Naive thymus-derived CD4-positive, alpha-beta T cell (primary cell): Measurements from ENCODE around the gene DNAI4. TPM values are rescaled to one million over a fixed set of nuclear protein-coding genes. Genes with fewer than 3 reads are reported as not detected.

Source experiments
- ATAC-seq: fragments of 150-1000 bp; cut with Tn5 transposase; 2 replicates; pipeline ENCODE4 v1.10.0; 2021; ENCODE audit warnings: mild to moderate bottlenecking, moderate library complexity
- CTCF ChIA-PET: fragments of 350-600 bp; sonication (Branson Sonifier 250); formaldehyde crosslinking; loops from one replicate; lab custom pipeline; 2021; ENCODE audit warnings: antibody characterized with exemption; lab: Charles Lee
- POLR2A ChIA-PET: fragments of 350-600 bp; sonication (Branson Sonifier 250); formaldehyde crosslinking; loops from one replicate; lab custom pipeline; 2021; ENCODE audit warnings: antibody characterized with exemption, inconsistent platforms; lab: Charles Lee
- DNase-seq, 9 donors: peaks; one replicate each; pipeline versions ENCODE4 v3.0.0 to v3.0.0-alpha.2; 2020 to 2022; ENCODE audit warnings: mixed read lengths in 1 of 9
- H3K27ac ChIP-seq: one replicate; pipeline ENCODE4 v1.7.0; 2013; ENCODE audit warnings: mild to moderate bottlenecking, low read depth, low read length, moderate library complexity
- H3K27me3 ChIP-seq, 2 donors: one replicate each; pipeline ENCODE4 v1.7.0; 2013; ENCODE audit warnings: low read length in 2 of 2, mild to moderate bottlenecking in 2 of 2, moderate library complexity in 2 of 2; ENCODE audit not compliant: control insufficient read depth in 2 of 2, insufficient read depth in 2 of 2
- H3K36me3 ChIP-seq, 3 experiments: 1 replicate in 2 of 3; 2 replicates in 1 of 3; pipeline ENCODE4 v1.7.0; 2013; ENCODE audit warnings: low read length in 3 of 3, mild to moderate bottlenecking in 3 of 3, moderate library complexity in 1 of 3; ENCODE audit not compliant: insufficient read depth in 3 of 3, control insufficient read depth in 2 of 3
- H3K4me1 ChIP-seq, 2 donors: one replicate each; pipeline ENCODE4 v1.7.0; 2013; ENCODE audit warnings: low read length in 2 of 2, mild to moderate bottlenecking in 2 of 2, moderate library complexity in 1 of 2; ENCODE audit not compliant: control insufficient read depth in 2 of 2, insufficient read depth in 2 of 2
- H3K4me3 ChIP-seq: 2 replicates; pipeline ENCODE4 v1.7.0; 2013; ENCODE audit warnings: mild to moderate bottlenecking, low read length
- H3K9me3 ChIP-seq, 3 experiments: 1 replicate in 2 of 3; 2 replicates in 1 of 3; pipeline ENCODE4 v1.7.0; 2013; ENCODE audit warnings: low read length in 3 of 3; ENCODE audit not compliant: control insufficient read depth in 2 of 3
- H3K27ac Mint-ChIP-seq, 9 donors: one replicate each; pipeline ENCODE4 v1.8.0; 2020 to 2022; ENCODE audit warnings: mixed read lengths in 9 of 9, mild to moderate bottlenecking in 8 of 9, moderate library complexity in 5 of 9, inconsistent platforms in 2 of 9
- H3K27me3 Mint-ChIP-seq, 5 donors: one replicate each; pipeline ENCODE4 v1.8.0; 2021 to 2022; ENCODE audit warnings: mixed read lengths in 5 of 5, mild to moderate bottlenecking in 1 of 5
- H3K36me3 Mint-ChIP-seq, 5 donors: one replicate each; pipeline ENCODE4 v1.8.0; 2020 to 2022; ENCODE audit warnings: mixed read lengths in 5 of 5, mild to moderate bottlenecking in 3 of 5, inconsistent platforms in 1 of 5
- H3K4me1 Mint-ChIP-seq, 7 donors: one replicate each; pipeline ENCODE4 v1.8.0; 2020 to 2022; ENCODE audit warnings: mixed read lengths in 7 of 7, mild to moderate bottlenecking in 3 of 7, inconsistent platforms in 1 of 7
- H3K4me3 Mint-ChIP-seq, 10 donors: one replicate each; pipeline ENCODE4 v1.8.0; 2020 to 2022; ENCODE audit warnings: mild to moderate bottlenecking in 10 of 10, mixed read lengths in 10 of 10, moderate library complexity in 6 of 10, inconsistent platforms in 2 of 10
- H3K9me3 Mint-ChIP-seq, 11 donors: one replicate each; pipeline ENCODE4 v1.8.0; 2020 to 2022; ENCODE audit warnings: mixed read lengths in 11 of 11, mild to moderate bottlenecking in 4 of 11, inconsistent platforms in 1 of 11, moderate library complexity in 1 of 11
- intact Hi-C, 2 donors: fragments of 100-400 bp; cut with micrococcal nuclease; formaldehyde crosslinking; loops; one replicate each; pipeline ENCODE4 v1.15.1; 2023
- polyA plus RNA-seq, 2 donors: library from polyadenylated mRNA; unstranded; fragments of 300-500 nt; fragmentation: Illumina TruSeq; gene quantifications; one replicate each; pipeline ENCODE4 v1.2.3, GENCODE V29; 2021
- total RNA-seq, 6 experiments: library from RNA in 5 of 6; stranded (reverse) in 5 of 6; gene quantifications; 1 replicate in 5 of 6; 2 replicates in 1 of 6; pipeline ENCODE4 v1.2.3 and lab custom pipeline; 2021 to 2026

Gene DNAI4
- total and polyA plus RNA-seq, 7 experiments from 2014 or later, result 1.3 to 10.7 (median 2.3) TPM

DNA sequence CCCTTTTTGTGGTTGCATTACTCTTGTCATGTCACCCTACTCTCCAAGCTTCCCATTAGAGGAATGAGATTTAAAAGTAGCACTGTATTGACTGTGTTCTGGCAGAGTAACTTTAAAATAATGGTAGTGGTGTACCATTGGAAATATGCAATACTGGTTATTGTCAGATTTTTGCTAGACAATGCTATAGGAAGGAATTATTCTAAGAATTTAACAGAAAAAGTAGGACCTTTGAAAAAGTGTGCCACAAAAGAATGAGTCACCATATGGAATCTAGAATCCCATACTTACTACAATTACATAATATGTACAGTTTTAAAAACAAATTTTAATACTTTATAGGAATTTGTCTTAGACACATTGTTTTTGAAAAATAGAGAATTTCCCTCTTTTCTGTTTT is 14.0 kb upstream of the DNAI4 start:
- Mint-ChIP-seq H3K9me3 (no peaks in the 10 kb centered on the region), H3K4me1 (peaks cover 57 to 99% (median 89%) of the 10 kb centered on the region in 7 donors), H3K27me3 (no peaks in the 10 kb centered on the region), H3K36me3 (peaks cover 0 to 17% (median 9%) of the 10 kb centered on the region in 5 donors), H3K27ac (peak overlapping the region in 3 of 9 donors; percentile 16 to 80 (median 68)), H3K4me3 (peak overlapping the region in 7 of 10 donors; percentile 30 to 69 (median 45))
- no peak overlapping the region for H3K27ac ChIP-seq
- H3K27me3 ChIP-seq, result no peaks in the 10 kb centered on the region
- ChIA-PET POLR2A (interaction anchor here (0.5 to 1.4 kb wide), 3 partner anchors 14 to 247 kb away, joined by 3 to 7 read pairs (median 3); partner anchors contain the start of genes DNAI4 and MIER1), CTCF (interaction anchor here (0.7 kb wide), 1 partner anchor 10 kb away, joined by 3 read pairs; no protein-coding TSS in a partner anchor)
- intact Hi-C loops, result loop anchor here in 1 of 2 donors (1.0 kb wide), 2 partner anchors 8 to 9 kb away; no protein-coding TSS in a partner anchor
- ATAC-seq, result no peak
- H3K4me3 ChIP-seq, result no peak overlapping the region
- no peak for DNase-seq
- H3K4me1 ChIP-seq, result peaks cover 48 to 59% of the 10 kb centered on the region in 2 donors
- peaks cover 0 to 4% (median 0%) of the 10 kb centered on the region in 3 experiments for H3K36me3 ChIP-seq
- H3K9me3 ChIP-seq, result no peaks in the 10 kb centered on the region

DNA sequence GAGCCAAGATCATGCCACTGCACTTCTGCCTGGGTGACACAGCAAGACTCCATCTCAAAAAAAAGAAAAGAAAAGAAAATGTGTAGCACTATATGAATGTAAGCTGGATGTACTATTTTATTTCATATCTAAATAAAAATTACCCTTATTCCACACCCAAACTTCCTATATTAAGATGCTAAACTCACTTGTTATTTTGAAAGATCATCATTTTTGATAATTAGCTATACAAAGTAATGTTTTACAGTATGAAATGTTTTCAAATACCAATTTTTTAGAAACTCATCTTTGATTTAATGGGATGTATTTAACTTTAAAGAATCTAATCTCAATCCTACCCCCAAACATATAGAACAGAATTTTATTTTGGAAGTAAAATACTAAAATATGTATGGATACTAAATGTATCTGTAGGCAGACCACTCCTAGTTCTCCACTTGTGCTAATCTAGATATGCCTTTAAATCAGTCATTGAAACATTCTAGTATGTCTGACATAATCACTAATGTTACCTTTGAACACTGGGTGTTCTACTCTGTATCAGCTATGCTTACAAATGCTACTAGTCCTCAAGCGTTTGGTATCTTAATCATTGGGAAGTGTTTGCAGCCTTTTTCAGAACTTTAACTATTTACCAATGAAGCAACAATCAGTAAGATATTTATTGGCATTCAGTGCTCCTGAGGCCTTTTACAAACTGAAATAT is 13.0 kb upstream of the DNAI4 start:
- peak overlapping the region in 9 of 10 donors; percentile 12 to 65 (median 52) for H3K4me3 Mint-ChIP-seq
- Histone ChIP-seq H3K4me3 (no peak overlapping the region), H3K27me3 (no peaks in the 10 kb centered on the region), H3K4me1 (peaks cover 50 to 67% of the 10 kb centered on the region in 2 donors), H3K36me3 (peaks cover 0 to 4% (median 0%) of the 10 kb centered on the region in 3 experiments), H3K27ac (no peak overlapping the region), H3K9me3 (no peaks in the 10 kb centered on the region)
- H3K9me3 Mint-ChIP-seq, result no peaks in the 10 kb centered on the region
- peaks cover 0 to 16% (median 6%) of the 10 kb centered on the region in 5 donors for H3K36me3 Mint-ChIP-seq
- H3K27ac Mint-ChIP-seq, result peak overlapping the region in 4 of 9 donors; percentile 22 to 90 (median 41)
- no peaks in the 10 kb centered on the region for H3K27me3 Mint-ChIP-seq
- ATAC-seq, result no peak
- intact Hi-C loops, result loop anchor here in 1 of 2 donors (1.0 kb wide), 2 partner anchors 7 to 10 kb away; no protein-coding TSS in a partner anchor
- H3K4me1 Mint-ChIP-seq, result peaks cover 60 to 100% (median 90%) of the 10 kb centered on the region in 7 donors
- no peak for DNase-seq
- ChIA-PET POLR2A (interaction anchor here (0.5 to 0.9 kb wide), 4 partner anchors 55 to 590 kb away, joined by 3 read pairs; no protein-coding TSS in a partner anchor), CTCF (interaction anchor here (0.6 to 0.7 kb wide), 2 partner anchors 11 to 70 kb away, joined by 3 read pairs; no protein-coding TSS in a partner anchor)

DNA sequence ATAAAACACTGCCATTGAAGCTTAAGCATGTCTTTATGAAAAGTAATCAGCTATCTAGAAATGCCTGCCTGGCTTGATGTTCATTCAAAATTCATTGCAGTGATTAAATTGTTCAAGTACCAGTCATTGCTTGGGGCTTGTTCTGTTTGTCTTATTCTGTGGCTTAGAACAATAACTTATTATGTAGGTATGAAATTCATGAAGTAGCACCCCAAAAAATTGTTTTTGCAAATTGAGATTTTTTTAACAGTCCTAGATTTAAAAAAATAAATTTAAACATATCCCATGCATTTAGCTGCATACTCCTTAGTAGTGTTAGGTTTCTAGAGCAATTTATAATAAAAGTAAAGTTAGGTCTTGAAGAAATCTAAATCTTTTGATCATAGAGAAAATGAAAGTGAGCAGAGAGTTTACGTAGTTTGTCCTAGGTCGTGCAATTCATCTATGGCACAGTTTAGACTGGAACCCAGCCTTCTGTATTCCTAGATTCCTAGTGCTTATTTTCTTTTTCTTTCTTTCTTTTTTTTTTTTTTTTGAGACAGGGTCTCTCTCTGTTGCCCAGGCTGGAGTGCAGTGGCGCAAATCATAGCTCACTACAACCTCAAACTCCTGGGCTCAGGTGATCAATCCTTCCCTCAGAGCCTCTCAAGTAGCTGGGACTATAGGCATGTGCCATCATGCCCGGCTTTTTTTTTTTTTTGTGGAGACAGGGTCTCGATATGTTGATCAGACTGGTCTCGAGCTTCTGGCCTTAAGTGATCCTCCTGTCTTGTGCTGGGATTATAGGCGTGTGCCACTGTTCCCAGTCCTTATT is 9.4 kb upstream of the DNAI4 start:
- H3K4me3 Mint-ChIP-seq, result peak overlapping the region; percentile 58 to 92 (median 81)
- peaks cover 0 to 8% (median 0%) of the 10 kb centered on the region in 5 donors for H3K36me3 Mint-ChIP-seq
- H3K4me1 Mint-ChIP-seq, result peaks cover 55 to 89% (median 75%) of the 10 kb centered on the region in 7 donors
- H3K27me3 ChIP-seq, result no peaks in the 10 kb centered on the region
- peaks cover 0 to 6% (median 0%) of the 10 kb centered on the region in 3 experiments for H3K36me3 ChIP-seq
- CTCF ChIA-PET, result interaction anchor here (0.6 to 1.9 kb wide), 3 partner anchors 9 to 282 kb away, joined by 3 to 7 read pairs (median 3); partner anchors contain the start of genes DNAI4 and MIER1
- H3K9me3 ChIP-seq, result no peaks in the 10 kb centered on the region
- POLR2A ChIA-PET, result interaction anchor here (1.7 kb wide), 1 partner anchor 9 kb away, joined by 6 read pairs; the partner anchor contains the start of genes DNAI4 and MIER1
- H3K9me3 Mint-ChIP-seq, result no peaks in the 10 kb centered on the region
- peak in 5 of 9 donors; percentile 9 to 37 (median 29) for DNase-seq
- no peak for ATAC-seq
- peak overlapping the region; percentile 68 for H3K27ac ChIP-seq
- peak overlapping the region; percentile 4 to 91 (median 78) for H3K27ac Mint-ChIP-seq
- peaks cover 42 to 57% of the 10 kb centered on the region in 2 donors for H3K4me1 ChIP-seq
- peak overlapping the region; percentile 34 for H3K4me3 ChIP-seq
- intact Hi-C loops, result loop anchor here (1.0 to 5.0 kb wide), 5 partner anchors 8 to 1867 kb away; no protein-coding TSS in a partner anchor
- no peaks in the 10 kb centered on the region for H3K27me3 Mint-ChIP-seq

DNA sequence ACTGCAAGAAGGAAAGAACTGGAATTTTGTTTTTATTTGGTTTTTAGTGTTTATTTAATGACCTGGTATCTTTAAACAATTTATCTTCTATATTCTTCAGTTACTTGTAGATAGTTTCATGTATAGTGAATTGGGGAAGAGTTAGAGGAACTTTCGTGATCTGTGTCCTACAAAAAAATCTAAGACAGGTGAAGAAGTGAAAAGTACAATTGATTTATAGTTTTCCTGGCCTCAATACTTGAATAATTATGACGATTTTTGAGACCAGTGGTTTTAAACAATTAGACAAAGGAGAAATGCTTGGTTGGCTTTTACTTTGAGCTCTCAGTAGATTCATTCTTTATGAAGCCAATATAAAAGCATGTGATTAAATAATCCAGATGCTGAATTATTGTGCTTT is 7.6 kb upstream of the DNAI4 start:
- H3K27ac ChIP-seq, result peak overlapping the region; percentile 68
- ATAC-seq (no peak), DNase-seq (no peak)
- H3K4me1 Mint-ChIP-seq, result peaks cover 49 to 88% (median 71%) of the 10 kb centered on the region in 7 donors
- H3K27me3 Mint-ChIP-seq, result no peaks in the 10 kb centered on the region
- no peaks in the 10 kb centered on the region for H3K27me3 ChIP-seq
- H3K27ac Mint-ChIP-seq, result peak overlapping the region; percentile 31 to 91 (median 78)
- no peaks in the 10 kb centered on the region for H3K9me3 Mint-ChIP-seq
- peak overlapping the region; percentile 60 to 92 (median 84) for H3K4me3 Mint-ChIP-seq
- intact Hi-C loops, result loop anchor here (5.0 kb wide), 4 partner anchors 215 to 1865 kb away; no protein-coding TSS in a partner anchor
- ChIA-PET CTCF (interaction anchor here (3.4 kb wide), 1 partner anchor 217 kb away, joined by 10 read pairs; no protein-coding TSS in a partner anchor), POLR2A (interaction anchor here (0.5 to 1.5 kb wide), 6 partner anchors 9 to 143 kb away, joined by 3 to 4 read pairs (median 3); no protein-coding TSS in a partner anchor)
- H3K4me1 ChIP-seq, result peaks cover 44 to 49% of the 10 kb centered on the region in 2 donors
- peak overlapping the region; percentile 25 for H3K4me3 ChIP-seq
- peaks cover 0 to 6% (median 0%) of the 10 kb centered on the region in 5 donors for H3K36me3 Mint-ChIP-seq
- peaks cover 0 to 6% (median 0%) of the 10 kb centered on the region in 3 experiments for H3K36me3 ChIP-seq
- H3K9me3 ChIP-seq, result no peaks in the 10 kb centered on the region

DNA sequence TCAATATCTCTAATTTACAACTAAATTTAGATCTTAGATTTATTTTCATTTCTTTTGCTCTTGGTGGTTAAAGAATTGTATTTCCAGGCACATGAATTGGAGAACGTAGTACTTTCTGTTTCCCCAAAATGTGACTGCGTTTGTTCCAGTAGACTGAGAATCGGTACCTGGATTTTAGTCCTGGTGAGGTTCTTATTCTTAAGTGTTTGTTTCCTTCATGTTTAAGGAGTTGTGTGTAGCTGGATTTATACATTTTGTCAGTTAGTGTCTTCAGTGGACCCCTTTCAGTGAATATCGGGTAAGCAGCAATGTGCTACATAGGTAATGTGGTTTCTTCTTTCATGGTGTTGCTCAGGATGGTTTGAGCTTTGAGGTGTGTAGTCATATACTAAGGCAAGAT is 6.9 kb upstream of the DNAI4 start:
- CTCF ChIA-PET, result interaction anchor here (3.4 kb wide), 1 partner anchor 218 kb away, joined by 10 read pairs; no protein-coding TSS in a partner anchor
- H3K36me3 ChIP-seq, result peaks cover 0 to 6% (median 0%) of the 10 kb centered on the region in 3 experiments
- Mint-ChIP-seq H3K4me3 (peak overlapping the region; percentile 85 to 98 (median 92)), H3K27me3 (no peaks in the 10 kb centered on the region), H3K36me3 (peaks cover 0 to 6% (median 0%) of the 10 kb centered on the region in 5 donors), H3K4me1 (peaks cover 42 to 88% (median 71%) of the 10 kb centered on the region in 7 donors), H3K27ac (peak overlapping the region; percentile 74 to 95 (median 88)), H3K9me3 (no peaks in the 10 kb centered on the region)
- H3K27me3 ChIP-seq, result no peaks in the 10 kb centered on the region
- H3K4me3 ChIP-seq, result peak overlapping the region; percentile 69
- peaks cover 44 to 45% of the 10 kb centered on the region in 2 donors for H3K4me1 ChIP-seq
- DNase-seq, result peak in 4 of 9 donors; percentile 15 to 32 (median 28)
- H3K9me3 ChIP-seq, result no peaks in the 10 kb centered on the region
- intact Hi-C loops, result loop anchor here (2.0 to 5.0 kb wide), 7 partner anchors 15 to 1864 kb away; no protein-coding TSS in a partner anchor
- peak overlapping the region; percentile 91 for H3K27ac ChIP-seq
- no peak for ATAC-seq
- POLR2A ChIA-PET, result interaction anchor here (0.7 to 1.5 kb wide), 4 partner anchors 8 to 24 kb away, joined by 3 to 4 read pairs (median 4); no protein-coding TSS in a partner anchor
